Skeletal muscle satellite cell (primary cell): ENCODE data around the gene L3MBTL3. TPM values are rescaled to one million over a fixed set of nuclear protein-coding genes. Genes with fewer than 3 reads are reported as not detected.

ENCODE experiments used
- H3K27me3 ChIP-seq: 2 replicates; pipeline ENCODE4 v1.7.0; 2013; ENCODE audit warnings: low read length; ENCODE audit not compliant: control insufficient read depth, insufficient read depth
- H3K36me3 ChIP-seq: 2 replicates; pipeline ENCODE4 v1.7.0; 2013; ENCODE audit warnings: mild to moderate bottlenecking, control low read depth, low read length; ENCODE audit not compliant: insufficient read depth
- H3K4me1 ChIP-seq: 2 replicates; pipeline ENCODE4 v1.7.0; 2013; ENCODE audit warnings: low read length; ENCODE audit not compliant: control insufficient read depth, insufficient read depth
- H3K4me2 ChIP-seq: 2 replicates; pipeline ENCODE4 v1.7.0; 2013; ENCODE audit warnings: mild to moderate bottlenecking, low read length
- H3K4me3 ChIP-seq: 2 replicates; pipeline ENCODE4 v1.7.0; 2013; ENCODE audit warnings: low read length
- H3K9ac ChIP-seq: 2 replicates; pipeline ENCODE4 v1.7.0; 2013; ENCODE audit warnings: mild to moderate bottlenecking, low read depth, low read length, moderate library complexity
- H3K9me3 ChIP-seq: replicated peaks from 2 replicates; pipeline ENCODE4 v1.7.0; 2013; ENCODE audit warnings: mild to moderate bottlenecking, control low read depth, low read length
- total RNA-seq: library from RNA; depleted of rRNA; stranded (reverse); fragments of >200 nt; gene quantifications from 2 replicates; pipeline ENCODE4 v1.2.3, GENCODE V29; 2012; rRNA removed

L3MBTL3 gene
- total RNA-seq = 6.8 and 7.4 TPM in 2 replicates

DNA sequence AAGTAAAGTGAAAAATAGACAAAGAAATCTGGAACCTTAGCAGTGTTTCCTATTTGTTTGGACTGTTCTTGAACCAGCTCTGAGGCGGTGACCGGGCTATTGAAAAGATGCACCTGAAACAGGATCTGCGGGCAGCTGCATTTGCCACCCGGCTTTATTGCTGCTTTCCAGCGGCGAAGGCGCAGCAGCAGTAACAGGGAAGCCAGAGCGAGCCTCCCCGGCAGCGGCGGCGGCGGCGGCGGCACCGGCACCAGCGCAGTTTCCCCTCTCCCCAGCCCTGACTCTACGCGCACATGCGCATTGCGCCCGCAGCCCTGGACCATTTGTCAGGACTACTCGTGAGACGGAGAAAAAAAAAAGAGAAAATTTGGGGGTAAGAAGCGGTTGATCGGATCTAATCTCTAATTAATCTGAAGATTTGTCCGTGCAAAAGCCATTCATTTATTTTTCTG is at the start of gene L3MBTL3:
TSS of gene L3MBTL3 (plus strand) at position 290 of the 452 bp plus-strand sequence. CDS start 24,119 bp downstream, outside the sequence.
- Histone ChIP-seq H3K36me3 (no peaks in the 10 kb centered on the region), H3K9me3 (no peaks in the 10 kb centered on the region), H3K9ac (peak within 1 kb of the TSS; percentile 87), H3K27me3 (no peaks in the 10 kb centered on the region), H3K4me3 (peak within 1 kb of the TSS; percentile 96), H3K4me1 (peaks cover 11% of the 10 kb centered on the region), H3K4me2 (peak within 1 kb of the TSS; percentile 98)

DNA sequence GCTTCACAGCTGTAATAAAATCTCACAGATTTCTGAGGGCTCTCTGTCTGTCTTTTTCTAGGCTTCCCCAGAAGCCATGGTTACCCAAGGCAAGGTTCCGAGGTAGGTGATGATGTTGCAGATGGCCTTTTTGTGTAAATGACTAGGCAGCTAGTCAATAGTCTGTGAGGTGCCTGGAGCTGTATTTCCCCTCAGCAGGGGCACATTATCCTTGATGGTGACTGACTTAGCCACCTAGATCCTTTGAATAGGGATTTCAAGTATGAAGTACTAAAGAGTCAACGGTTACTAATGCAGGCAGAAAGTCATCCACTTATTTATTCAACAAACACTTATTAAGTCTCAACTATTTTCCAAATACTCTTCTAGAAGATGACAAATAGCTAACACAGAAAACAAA is 49.3 kb upstream of the L3MBTL3 start:
- H3K9me3 ChIP-seq = no peaks in the 10 kb centered on the region
- no peak overlapping the region for H3K4me3 ChIP-seq
- no peak overlapping the region for H3K9ac ChIP-seq
- no peaks in the 10 kb centered on the region for H3K4me1 ChIP-seq
- H3K27me3 ChIP-seq = no peaks in the 10 kb centered on the region
- no peak overlapping the region for H3K4me2 ChIP-seq
- H3K36me3 ChIP-seq = no peaks in the 10 kb centered on the region

DNA sequence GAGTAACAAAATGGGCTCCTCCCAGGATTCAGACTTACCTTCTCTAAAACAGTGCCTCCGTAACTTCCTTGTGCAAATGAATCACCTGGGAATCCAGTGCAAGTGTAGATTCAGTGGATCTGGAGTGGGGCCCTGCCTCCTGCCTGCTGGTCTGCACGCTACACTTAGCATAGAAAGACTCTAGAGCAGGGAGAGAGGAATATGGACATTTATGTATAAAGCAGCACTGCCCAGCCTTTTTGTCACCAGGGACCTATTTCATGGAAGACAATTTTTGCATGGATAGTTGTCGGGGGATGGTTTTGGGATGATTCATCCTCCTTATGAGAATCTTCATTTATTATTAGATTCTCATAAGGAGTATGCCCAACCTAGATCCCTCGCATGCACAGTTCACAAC is 42.3 kb upstream of the L3MBTL3 start:
- H3K9ac ChIP-seq = no peak overlapping the region
- H3K27me3 ChIP-seq = no peaks in the 10 kb centered on the region
- H3K9me3 ChIP-seq = peaks cover 5% of the 10 kb centered on the region
- no peaks in the 10 kb centered on the region for H3K36me3 ChIP-seq
- no peak overlapping the region for H3K4me3 ChIP-seq
- H3K4me1 ChIP-seq = no peaks in the 10 kb centered on the region
- no peak overlapping the region for H3K4me2 ChIP-seq

DNA sequence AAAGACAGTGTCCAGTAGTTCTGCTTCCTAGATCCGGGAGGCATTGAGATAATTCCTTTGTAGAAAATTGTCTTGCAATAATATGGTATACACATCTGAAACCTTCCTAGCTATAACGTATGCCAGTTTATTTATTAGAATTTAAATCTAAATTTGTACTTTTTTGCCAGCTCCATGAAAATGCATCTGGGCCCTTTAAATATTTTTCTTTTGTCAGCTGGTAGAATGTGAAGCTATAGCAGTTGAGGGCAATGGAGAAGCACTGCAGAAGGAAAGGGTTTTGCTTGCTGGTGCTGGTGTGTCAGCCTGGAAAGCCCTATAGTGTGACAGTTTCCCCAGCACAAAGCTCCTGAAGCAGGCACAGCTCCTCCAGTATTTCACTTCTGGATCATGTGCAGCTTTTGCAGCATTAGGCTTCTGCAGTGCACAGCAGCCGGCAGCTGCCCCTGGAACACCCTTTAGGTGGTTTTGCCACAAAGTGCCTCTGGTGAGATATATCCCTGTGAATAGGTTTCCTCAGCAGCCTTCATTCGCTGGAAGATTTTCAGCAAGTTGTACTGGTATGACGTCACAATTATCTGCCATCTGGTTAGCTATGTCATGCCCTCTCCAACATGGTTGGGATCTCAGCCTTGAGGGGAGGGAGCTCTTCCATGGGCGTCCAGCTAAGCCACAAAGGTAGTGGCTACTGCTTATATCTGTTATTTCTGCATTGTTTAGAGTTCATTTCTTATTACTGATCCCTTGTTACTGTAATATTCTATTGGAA is 40.0 kb upstream of the L3MBTL3 start:
- Histone ChIP-seq H3K36me3 (no peaks in the 10 kb centered on the region), H3K27me3 (no peaks in the 10 kb centered on the region), H3K4me1 (no peaks in the 10 kb centered on the region), H3K9me3 (peaks cover 5% of the 10 kb centered on the region), H3K4me3 (no peak overlapping the region), H3K4me2 (no peak overlapping the region), H3K9ac (no peak overlapping the region)

DNA sequence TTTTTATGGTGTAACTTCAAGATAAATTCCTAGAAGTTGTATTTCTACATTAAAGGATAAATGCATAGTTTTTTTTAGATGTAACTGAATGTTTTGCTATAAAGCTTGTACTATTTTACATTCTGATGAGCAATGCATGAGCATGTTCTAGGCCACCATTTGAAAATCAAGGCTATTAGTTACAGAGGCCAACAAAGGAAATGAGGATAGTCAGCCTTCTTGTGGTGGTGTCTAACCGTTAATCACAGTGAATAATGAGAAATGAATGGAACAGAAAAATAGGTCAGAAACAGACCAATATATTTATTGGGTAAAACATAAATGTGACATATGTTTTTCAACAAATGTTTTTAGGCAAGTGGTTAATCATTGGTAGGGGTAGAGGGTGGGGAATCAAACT is 37.6 kb upstream of the L3MBTL3 start:
- peaks cover 5% of the 10 kb centered on the region for H3K9me3 ChIP-seq
- H3K4me3 ChIP-seq = no peak overlapping the region
- no peaks in the 10 kb centered on the region for H3K4me1 ChIP-seq
- H3K9ac ChIP-seq = no peak overlapping the region
- no peaks in the 10 kb centered on the region for H3K27me3 ChIP-seq
- no peaks in the 10 kb centered on the region for H3K36me3 ChIP-seq
- H3K4me2 ChIP-seq = no peak overlapping the region

DNA sequence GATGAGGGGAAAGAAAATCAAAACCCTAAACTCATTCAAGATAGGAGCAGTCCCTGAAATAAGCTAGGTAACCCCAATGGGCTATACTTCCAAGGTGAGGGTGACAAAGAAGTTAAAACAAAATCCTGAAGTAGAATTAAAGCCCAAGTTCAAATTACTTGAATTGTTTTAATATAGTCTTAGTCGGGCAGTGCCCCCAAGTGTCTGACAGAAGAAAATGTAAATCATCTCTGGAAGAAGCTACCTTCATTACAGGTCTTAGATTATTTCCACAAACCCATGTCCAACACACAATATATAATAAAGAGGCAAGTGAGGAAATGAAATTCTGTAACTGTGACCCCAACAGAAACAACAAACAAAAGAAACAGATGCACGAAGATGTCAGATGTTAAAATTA is 36.8 kb upstream of the L3MBTL3 start:
- Histone ChIP-seq H3K4me2 (no peak overlapping the region), H3K36me3 (no peaks in the 10 kb centered on the region), H3K9me3 (peaks cover 5% of the 10 kb centered on the region), H3K4me1 (no peaks in the 10 kb centered on the region), H3K4me3 (no peak overlapping the region), H3K27me3 (no peaks in the 10 kb centered on the region), H3K9ac (no peak overlapping the region)

DNA sequence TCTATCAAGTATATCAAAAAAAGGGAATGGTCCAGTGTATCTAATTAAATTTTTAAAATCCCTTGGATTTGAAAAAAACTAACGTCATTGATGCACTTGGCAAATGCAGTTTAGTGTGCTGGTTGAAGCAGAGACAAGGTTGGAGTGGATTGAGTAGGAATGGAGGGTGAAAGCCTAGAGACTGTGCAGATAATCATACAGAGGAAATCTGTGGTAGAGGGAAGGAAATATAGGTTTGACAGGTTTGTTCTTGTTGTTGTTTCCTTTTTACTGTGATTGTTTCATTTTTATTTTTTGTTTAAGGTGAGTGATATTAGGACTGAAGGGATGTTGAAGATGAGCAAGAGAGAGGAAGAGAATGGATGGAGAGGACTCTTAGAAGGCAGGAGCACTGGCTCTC is 29.0 kb upstream of the L3MBTL3 start:
- H3K27me3 ChIP-seq = no peaks in the 10 kb centered on the region
- no peaks in the 10 kb centered on the region for H3K9me3 ChIP-seq
- H3K9ac ChIP-seq = no peak overlapping the region
- no peak overlapping the region for H3K4me2 ChIP-seq
- H3K36me3 ChIP-seq = no peaks in the 10 kb centered on the region
- no peaks in the 10 kb centered on the region for H3K4me1 ChIP-seq
- H3K4me3 ChIP-seq = no peak overlapping the region

DNA sequence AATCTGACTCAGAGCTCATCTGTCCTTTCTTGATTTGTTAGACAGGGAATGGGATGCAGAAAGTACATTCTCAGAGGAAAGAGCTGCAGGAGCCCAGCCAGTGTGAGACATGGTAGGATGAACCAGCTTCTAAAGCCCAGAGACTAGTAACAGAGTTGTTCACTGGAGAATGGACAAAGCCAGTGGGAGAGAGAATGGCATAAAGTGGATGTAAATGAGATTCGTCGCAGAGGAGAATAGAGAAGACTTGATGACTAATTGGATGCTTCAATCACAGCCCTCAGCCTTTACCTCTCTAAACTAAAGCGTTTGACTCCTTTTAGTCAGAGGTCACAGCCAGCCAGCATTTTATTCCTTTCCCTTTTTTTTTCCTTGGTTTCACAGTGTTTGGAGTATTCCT is 25.5 kb upstream of the L3MBTL3 start:
- Histone ChIP-seq H3K4me1 (no peaks in the 10 kb centered on the region), H3K27me3 (no peaks in the 10 kb centered on the region), H3K4me3 (no peak overlapping the region), H3K4me2 (no peak overlapping the region), H3K9me3 (no peaks in the 10 kb centered on the region), H3K36me3 (no peaks in the 10 kb centered on the region), H3K9ac (no peak overlapping the region)

DNA sequence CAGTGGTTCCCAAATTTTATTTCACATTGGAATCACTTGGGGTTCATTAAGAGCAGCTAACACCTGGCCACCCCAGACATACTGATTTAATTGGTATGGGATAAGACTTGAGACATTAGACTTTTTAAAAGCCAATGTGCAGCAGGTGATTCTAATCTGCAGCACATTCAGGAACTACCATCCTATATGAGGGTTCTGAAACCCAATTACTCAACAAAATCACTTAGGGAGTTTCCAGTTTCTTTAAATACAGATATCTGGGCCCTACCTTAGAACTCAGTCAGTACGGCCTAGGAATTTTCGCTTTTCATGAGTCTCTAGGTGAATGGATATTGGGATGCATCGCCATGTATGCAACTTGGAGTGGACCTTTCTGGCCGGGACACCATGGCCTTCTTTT is 24.0 kb upstream of the L3MBTL3 start:
- H3K9me3 ChIP-seq = no peaks in the 10 kb centered on the region
- H3K4me1 ChIP-seq = no peaks in the 10 kb centered on the region
- no peak overlapping the region for H3K9ac ChIP-seq
- no peaks in the 10 kb centered on the region for H3K36me3 ChIP-seq
- H3K4me2 ChIP-seq = no peak overlapping the region
- no peak overlapping the region for H3K4me3 ChIP-seq
- no peaks in the 10 kb centered on the region for H3K27me3 ChIP-seq

DNA sequence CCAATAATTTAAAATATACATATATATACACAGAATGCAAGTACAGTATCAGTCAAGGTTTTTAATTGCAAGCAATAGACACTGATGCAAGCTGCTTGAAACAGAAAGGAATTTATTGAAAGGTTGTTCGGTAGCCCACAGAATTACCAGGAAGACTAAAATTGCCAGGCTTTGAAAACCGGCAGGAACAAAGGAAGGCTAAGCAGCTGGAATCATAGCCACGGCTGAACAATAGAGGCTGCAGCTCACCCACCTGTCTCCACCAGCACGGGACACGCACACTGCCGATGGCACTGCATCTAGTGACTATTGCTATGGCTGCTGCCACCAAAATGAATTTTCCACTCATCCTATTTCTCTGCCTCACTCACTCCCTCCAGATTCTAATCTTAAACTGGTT is 22.0 kb upstream of the L3MBTL3 start:
- Histone ChIP-seq H3K9ac (no peak overlapping the region), H3K4me2 (no peak overlapping the region), H3K9me3 (no peaks in the 10 kb centered on the region), H3K4me3 (no peak overlapping the region), H3K36me3 (no peaks in the 10 kb centered on the region), H3K27me3 (no peaks in the 10 kb centered on the region), H3K4me1 (peaks cover 7% of the 10 kb centered on the region)

DNA sequence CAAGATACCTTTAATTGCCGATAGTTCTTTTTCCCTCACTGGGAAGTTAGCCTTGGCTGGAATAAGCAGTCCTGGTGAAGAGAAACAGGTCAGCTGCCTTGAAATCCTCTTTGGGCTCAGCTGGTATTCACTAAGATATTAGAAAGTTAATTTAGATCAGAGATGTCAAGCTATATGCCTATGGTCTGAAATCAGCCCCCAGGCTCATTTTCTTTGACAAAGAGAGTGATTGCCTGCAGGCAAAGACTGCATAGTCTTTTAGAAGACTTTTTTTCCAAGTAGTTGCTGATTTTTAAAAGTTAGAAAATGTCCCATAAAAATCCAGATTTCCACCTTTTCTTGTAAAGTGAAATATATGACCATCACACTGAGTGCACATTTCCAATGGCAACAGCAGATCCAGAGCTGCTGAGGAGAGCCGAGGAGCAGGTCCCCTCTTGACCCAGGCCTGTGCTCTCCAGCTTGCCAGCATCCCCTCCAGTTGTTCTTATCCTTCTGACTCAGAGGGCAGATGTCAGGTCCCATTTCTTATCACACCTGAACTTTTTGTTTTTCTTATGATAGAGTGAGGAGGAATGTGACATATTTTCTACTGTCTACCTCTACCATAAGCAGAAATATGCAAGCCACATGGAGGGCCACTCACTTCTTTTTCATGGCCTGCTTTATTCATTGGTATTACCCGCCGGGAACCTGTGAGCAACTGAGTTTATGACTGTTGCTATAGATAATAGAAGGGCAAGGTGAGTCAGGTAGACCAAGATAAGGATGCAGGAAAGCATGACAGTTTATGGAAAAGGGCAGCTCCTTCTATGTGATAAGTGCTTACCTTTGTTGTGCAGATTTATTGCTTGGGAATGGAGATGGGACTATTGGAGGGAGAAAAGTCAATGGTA is 17.6 kb upstream of the L3MBTL3 start:
- peaks cover 7% of the 10 kb centered on the region for H3K4me1 ChIP-seq
- H3K4me2 ChIP-seq = no peak overlapping the region
- H3K4me3 ChIP-seq = no peak overlapping the region
- no peaks in the 10 kb centered on the region for H3K9me3 ChIP-seq
- no peaks in the 10 kb centered on the region for H3K36me3 ChIP-seq
- H3K27me3 ChIP-seq = no peaks in the 10 kb centered on the region
- H3K9ac ChIP-seq = no peak overlapping the region
